ENCODE results near the gene RIT2.

Gene RIT2

GRCh38 chr18:42736074-42736473, 379.4 kb downstream of the RIT2 start:
- H3K4me2 ChIP-seq (ENCODE audit: low read length) = no peak overlapping the region
- H2AFZ ChIP-seq = no peak overlapping the region
- TF ChIP-seq CTCF (IDR thresholded peaks at IDR 0.05) = no peak
- H3K4me3 ChIP-seq (ENCODE audit: low read depth, low read length) = no peak overlapping the region
- no peaks in the 10 kb centered on the region for H3K36me3 ChIP-seq (ENCODE audit: control insufficient read depth, insufficient read depth, low read length)
- H3K9ac ChIP-seq = no peak overlapping the region
- no peak overlapping the region for H3K27ac ChIP-seq
- H3K27me3 ChIP-seq (ENCODE audit: control insufficient read depth, insufficient read depth, low read length) = no peaks in the 10 kb centered on the region
- H3K4me1 ChIP-seq = no peaks in the 10 kb centered on the region
- H3K9me3 ChIP-seq (ENCODE audit: control insufficient read depth, low read length) = no peaks in the 10 kb centered on the region
- no peaks in the 10 kb centered on the region for H3K79me2 ChIP-seq

- Histone ChIP-seq H3K36me3 (ENCODE audit: control insufficient read depth, insufficient read depth, low read length) (no peaks in the 10 kb centered on the region), H3K27ac (no peak overlapping the region), H3K4me2 (ENCODE audit: low read length) (no peak overlapping the region), H3K4me1 (no peaks in the 10 kb centered on the region), H3K27me3 (ENCODE audit: control insufficient read depth, insufficient read depth, low read length) (no peaks in the 10 kb centered on the region), H3K4me3 (ENCODE audit: low read depth, low read length) (no peak overlapping the region), H3K79me2 (no peaks in the 10 kb centered on the region), H3K9ac (no peak overlapping the region), H2AFZ (no peak overlapping the region), H3K9me3 (ENCODE audit: control insufficient read depth, low read length) (peaks cover 3% of the 10 kb centered on the region)
- no peak for TF ChIP-seq CTCF (IDR thresholded peaks at IDR 0.05)
Observed at GRCh38 chr18:42734520-42734919, 381.0 kb downstream of the RIT2 start.

- no peak overlapping the region for H3K4me3 ChIP-seq (ENCODE audit: low read depth, low read length)
Observed at GRCh38 chr18:42730272-42730671, 385.2 kb downstream of the RIT2 start.

GRCh38 chr18:42719221-42719620, 396.3 kb downstream of the RIT2 start:
- H3K4me3 ChIP-seq (ENCODE audit: low read depth, low read length) = no peak overlapping the region
- H3K27ac ChIP-seq = no peak overlapping the region
- no peak overlapping the region for H2AFZ ChIP-seq
- no peak overlapping the region for H3K9ac ChIP-seq
- no peak overlapping the region for H3K4me2 ChIP-seq (ENCODE audit: low read length)
- H3K9me3 ChIP-seq (ENCODE audit: control insufficient read depth, low read length) = no peaks in the 10 kb centered on the region
- no peaks in the 10 kb centered on the region for H3K4me1 ChIP-seq
- no peaks in the 10 kb centered on the region for H3K36me3 ChIP-seq (ENCODE audit: control insufficient read depth, insufficient read depth, low read length)
- TF ChIP-seq CTCF (IDR thresholded peaks at IDR 0.05) = no peak
- H3K27me3 ChIP-seq (ENCODE audit: control insufficient read depth, insufficient read depth, low read length) = no peaks in the 10 kb centered on the region
- no peaks in the 10 kb centered on the region for H3K79me2 ChIP-seq

More at GRCh38 chr18:42730272-42730671, 385.2 kb downstream of the RIT2 start:
- no peak for TF ChIP-seq CTCF (IDR thresholded peaks at IDR 0.05)
- Histone ChIP-seq H3K4me1 (no peaks in the 10 kb centered on the region), H3K9me3 (ENCODE audit: control insufficient read depth, low read length) (peaks cover 3% of the 10 kb centered on the region), H3K79me2 (no peaks in the 10 kb centered on the region), H3K4me2 (ENCODE audit: low read length) (no peak overlapping the region), H3K27me3 (ENCODE audit: control insufficient read depth, insufficient read depth, low read length) (no peaks in the 10 kb centered on the region), H3K9ac (no peak overlapping the region), H3K36me3 (ENCODE audit: control insufficient read depth, insufficient read depth, low read length) (no peaks in the 10 kb centered on the region), H2AFZ (no peak overlapping the region), H3K27ac (no peak overlapping the region)

GRCh38 chr18:42712065-42712464, 403.4 kb downstream of the RIT2 start:
- Histone ChIP-seq H3K4me3 (ENCODE audit: low read depth, low read length) (no peak overlapping the region), H3K36me3 (ENCODE audit: control insufficient read depth, insufficient read depth, low read length) (no peaks in the 10 kb centered on the region), H3K9me3 (ENCODE audit: control insufficient read depth, low read length) (no peaks in the 10 kb centered on the region), H3K9ac (no peak overlapping the region), H2AFZ (no peak overlapping the region), H3K27ac (no peak overlapping the region), H3K79me2 (no peaks in the 10 kb centered on the region), H3K4me1 (no peaks in the 10 kb centered on the region), H3K4me2 (ENCODE audit: low read length) (no peak overlapping the region), H3K27me3 (ENCODE audit: control insufficient read depth, insufficient read depth, low read length) (no peaks in the 10 kb centered on the region)
- no peak for TF ChIP-seq CTCF (IDR thresholded peaks at IDR 0.05)
